Lower leg skin (tissue), 4 donors: ENCODE results near the gene TMEM101. TPM values are rescaled to one million over a fixed set of nuclear protein-coding genes. Genes with fewer than 3 reads are reported as not detected.
"Not testable (repeated sequence)": the region's sequence is repeated elsewhere in the genome, so short reads cannot be mapped to it uniquely, and the experiment has no call there.

ENCODE experiments used
- DNase-seq, 2 donors: peaks; one replicate each; pipeline ENCODE4 v3.0.0-alpha.2; 2019; ENCODE audit warnings: low spot score in 2 of 2
- H3K4me3 ChIP-seq: fragments of 200-600 bp; sonication (generic); 2 replicates; pipeline ENCODE4 v1.5.1; 2017; ENCODE audit warnings: mild to moderate bottlenecking, low read depth; ENCODE audit not compliant: poor library complexity, severe bottlenecking
- CTCF ChIP-seq, 3 donors: fragments of 450-650 bp; IDR thresholded peaks; one replicate each; pipeline ENCODE4 v1.5.1; 2016; ENCODE audit warnings: antibody characterized with exemption in 3 of 3, mild to moderate bottlenecking in 3 of 3, moderate library complexity in 2 of 3
- POLR2A ChIP-seq, 2 donors: fragments of 450-650 bp; IDR thresholded peaks; one replicate each; pipeline ENCODE4 v1.6.1; 2016 to 2017; ENCODE audit warnings: antibody characterized with exemption in 2 of 2, mild to moderate bottlenecking in 1 of 2, moderate library complexity in 1 of 2
- WGBS, 2 donors: methylation state at CpG; one replicate each; pipeline ENCODE4 v1.1.5; 2018; 5-methylcytosine and 5-hydroxymethylcytosine counted together
- intact Hi-C: fragments of 100-400 bp; cut with DNase I; formaldehyde crosslinking; loops from one replicate; pipeline ENCODE4 v1.15.0; 2023; ENCODE audit warnings: low total_unique reads
- total RNA-seq, 4 donors: library from RNA; depleted of rRNA; stranded (reverse); fragments of >200 nt; gene quantifications; one replicate each; pipeline ENCODE4 v1.1.0, GENCODE V29; 2016

The TMEM101 gene
- total RNA-seq, 4 donors from 2014 or later, result 28.4 to 48.0 (median 41.2) TPM

- DNase-seq, result no peak
- intact Hi-C loops, result no loop called here
- no peak for TF ChIP-seq CTCF (IDR thresholded peaks at IDR 0.05)
- TF ChIP-seq POLR2A (IDR thresholded peaks at IDR 0.05), result no peak
- WGBS, 2 donors, result 82 to 86% methylated on average over 2 of the region's 2 CpGs
- H3K4me3 ChIP-seq, result no peak overlapping the region
These were observed 36.7 kb downstream of the TMEM101 start for GRCh38 chr17:43978078-43978477.

GRCh38 chr17:43976963-43977837, 37.6 kb downstream of the TMEM101 start:
- no peak for DNase-seq
- intact Hi-C loops, result no loop called here
- H3K4me3 ChIP-seq, result no peak overlapping the region
- 76 to 79% methylated on average over 9 of the region's 9 CpGs for WGBS, 2 donors
- TF ChIP-seq POLR2A (IDR thresholded peaks at IDR 0.05) (no peak), CTCF (IDR thresholded peaks at IDR 0.05) (no peak)

DNA sequence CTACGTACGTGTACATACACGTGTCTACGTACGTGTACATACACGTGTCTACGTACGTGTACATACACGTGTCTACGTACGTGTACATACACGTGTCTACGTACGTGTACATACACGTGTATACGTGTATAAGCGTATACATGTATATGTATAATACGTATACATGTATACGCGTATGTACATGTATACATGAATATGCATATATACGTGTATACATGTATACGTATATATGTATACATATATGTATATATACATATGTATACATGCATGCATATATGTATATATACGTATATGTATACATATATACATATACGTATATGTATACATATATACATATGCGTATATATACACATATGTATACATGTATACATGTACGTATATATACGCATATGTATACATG, 38.9 kb downstream of the TMEM101 start:
- TF ChIP-seq CTCF (IDR thresholded peaks at IDR 0.05) (no peak), POLR2A (IDR thresholded peaks at IDR 0.05) (no peak)
- DNase-seq, result no peak
- no peak overlapping the region for H3K4me3 ChIP-seq
- WGBS, 2 donors, result 65 to 88% methylated on average over 18 to 27 of the region's 27 CpGs
- intact Hi-C loops, result no loop called here

DNA sequence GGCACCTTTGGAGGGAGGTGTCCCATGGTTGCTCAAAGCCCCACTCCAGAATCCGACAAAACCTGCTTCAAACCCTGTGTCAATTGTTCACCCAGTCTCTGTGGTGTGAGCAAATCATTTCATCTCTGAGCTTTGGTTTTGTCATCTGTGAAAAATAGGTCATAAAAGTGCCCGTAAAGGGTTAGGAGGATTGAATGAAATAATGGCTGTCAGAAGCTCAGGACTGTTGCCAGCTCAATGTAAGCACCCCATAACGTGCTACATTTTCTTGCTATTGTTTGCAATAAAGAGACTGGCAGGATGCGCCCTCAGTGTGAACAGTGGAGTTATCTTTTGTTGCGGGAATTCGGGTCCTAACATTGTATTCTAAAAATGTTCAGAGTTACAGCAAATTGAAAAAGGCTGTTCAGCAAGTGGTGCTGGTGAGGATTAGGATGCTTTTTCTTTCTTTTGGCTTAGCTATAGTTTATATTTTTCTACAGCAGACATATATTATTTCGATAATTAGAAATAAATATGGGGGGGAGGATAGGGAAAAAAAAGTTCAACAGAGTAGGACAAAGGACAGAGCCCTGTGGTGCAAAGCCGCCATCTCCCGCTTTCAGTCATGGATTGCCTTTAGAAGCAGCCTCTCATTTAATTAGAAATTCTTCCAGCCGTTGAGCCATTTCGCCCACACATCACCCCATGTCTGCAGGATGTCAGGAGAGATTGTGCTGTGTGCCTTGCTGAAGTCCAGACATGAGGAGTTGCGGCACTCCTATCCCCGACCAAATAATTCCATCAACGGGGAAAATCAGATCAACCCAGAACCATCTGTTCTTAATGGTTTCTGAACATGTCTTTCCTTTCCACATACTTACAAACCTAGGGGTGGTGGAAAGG, 40.1 kb downstream of the TMEM101 start:
- no peak overlapping the region for H3K4me3 ChIP-seq
- 46 to 48% methylated on average over 14 of the region's 14 CpGs for WGBS, 2 donors
- intact Hi-C loops, result no loop called here
- TF ChIP-seq POLR2A (IDR thresholded peaks at IDR 0.05) (no peak), CTCF (IDR thresholded peaks at IDR 0.05) (no peak)
- no peak for DNase-seq

DNA sequence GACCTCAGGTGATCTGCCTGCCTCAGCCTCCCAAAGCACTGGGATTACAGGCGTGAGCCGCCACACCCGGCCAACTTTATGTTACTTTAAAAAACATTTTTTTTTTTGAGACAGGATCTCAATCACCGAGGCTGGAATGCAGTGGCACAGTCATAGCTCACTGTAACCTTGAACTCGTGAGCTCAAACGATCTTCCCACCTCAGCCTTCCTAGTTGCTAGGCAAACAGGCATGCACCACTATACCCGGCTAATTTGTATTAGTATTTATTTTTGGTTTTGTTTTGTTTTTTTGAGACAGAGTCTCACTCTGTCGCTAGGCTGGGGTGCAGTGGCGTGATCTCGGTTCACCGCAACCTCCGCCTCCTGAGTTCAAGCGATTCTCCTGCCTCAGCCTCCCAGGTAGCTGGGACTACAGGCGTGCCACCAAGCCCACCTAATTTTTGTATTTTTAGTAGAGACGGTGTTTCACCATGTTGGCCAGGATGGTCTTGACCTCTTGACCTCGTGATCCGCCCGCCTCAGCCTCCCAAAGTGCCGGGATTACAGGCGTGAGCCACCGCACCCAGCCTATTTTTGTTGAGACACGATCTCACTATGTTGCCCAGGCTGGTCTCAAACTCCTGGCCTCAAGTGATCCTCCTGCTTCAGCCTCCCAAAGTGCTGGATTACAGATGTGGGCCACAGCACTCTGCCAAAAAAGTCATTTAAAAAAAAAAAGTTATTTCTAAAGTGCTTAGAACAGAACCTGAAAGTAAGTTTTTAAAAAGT, 42.1 kb downstream of the TMEM101 start:
- DNase-seq, intact Hi-C loops, H3K4me3 ChIP-seq: not testable (repeated sequence)
- 84 to 88% methylated on average over 22 of the region's 22 CpGs for WGBS, 2 donors

DNA sequence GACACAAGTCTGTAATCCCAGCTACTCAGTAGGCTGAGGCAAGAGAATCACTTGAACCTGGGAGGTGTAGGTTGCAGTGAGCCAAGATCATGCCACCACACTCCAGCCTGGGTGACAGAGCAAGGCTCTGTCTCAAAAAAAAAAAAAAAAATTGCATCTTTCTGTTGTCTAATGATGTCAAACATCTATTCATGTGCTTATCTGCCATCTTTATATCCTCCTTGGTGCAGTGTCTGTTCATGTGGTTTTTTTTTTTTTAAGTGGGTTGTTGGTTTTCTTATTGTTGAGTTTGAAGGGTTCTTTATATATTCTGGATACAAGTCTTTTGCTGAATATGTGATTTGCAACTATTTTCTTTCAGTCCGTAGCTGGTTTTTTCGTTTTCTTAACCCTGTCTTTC, 43.3 kb downstream of the TMEM101 start:
- 43 to 62% methylated on average over 2 of the region's 2 CpGs for WGBS, 2 donors
- H3K4me3 ChIP-seq, intact Hi-C loops, DNase-seq: not testable (repeated sequence)
